Heart left ventricle (tissue), 16 donors: ENCODE data around the gene BRD1. TPM values are rescaled to one million over a fixed set of nuclear protein-coding genes. Genes with fewer than 3 reads are reported as not detected.

Experiments used
- ATAC-seq, 4 donors: fragments of 200-7000 bp; cut with Tn5 transposase; one replicate each; pipeline ENCODE4 v1.9.1; 2020 to 2022; ENCODE audit warnings: moderate library complexity in 4 of 4, mild to moderate bottlenecking in 3 of 4, moderate number of reproducible peaks in 1 of 4
- DNase-seq, 5 donors: peaks; one replicate each; pipeline ENCODE4 v3.0.0-alpha.2; 2020
- H3K27ac ChIP-seq, 12 donors: fragments of 200-600 bp; sonication (generic) in 4 of 12; one replicate each; pipeline versions ENCODE4 v1.5.0 to v1.8.0; 2016 to 2022; ENCODE audit warnings: mild to moderate bottlenecking in 2 of 12
- H3K27me3 ChIP-seq, 9 donors: fragments of 200-600 bp; sonication (generic) in 2 of 9; one replicate each; pipeline versions ENCODE4 v1.5.1 to v1.8.0; 2016 to 2022; ENCODE audit warnings: mild to moderate bottlenecking in 3 of 9
- H3K36me3 ChIP-seq, 9 donors: fragments of 200-600 bp; sonication (generic) in 2 of 9; one replicate each; pipeline versions ENCODE4 v1.5.0 to v1.8.0; 2018 to 2022; ENCODE audit warnings: mild to moderate bottlenecking in 2 of 9
- H3K4me1 ChIP-seq, 12 donors: fragments of 200-600 bp; sonication (generic) in 4 of 12; one replicate each; pipeline versions ENCODE4 v1.5.0 to v1.8.0; 2016 to 2022; ENCODE audit warnings: mild to moderate bottlenecking in 3 of 12
- H3K4me3 ChIP-seq, 12 donors: fragments of 200-600 bp; sonication (generic) in 4 of 12; one replicate each; pipeline versions ENCODE4 v1.5.0 to v1.8.0; 2017 to 2022; ENCODE audit warnings: mild to moderate bottlenecking in 9 of 12, moderate library complexity in 4 of 12
- H3K9me3 ChIP-seq, 12 donors: fragments of 200-600 bp; sonication (generic) in 4 of 12; one replicate each; pipeline versions ENCODE4 v1.5.0 to v1.8.0; 2016 to 2022; ENCODE audit warnings: mild to moderate bottlenecking in 1 of 12
- POLR2A ChIP-seq, 2 donors: fragments of 450-650 bp; IDR thresholded peaks; one replicate each; pipeline ENCODE4 v1.6.1; 2017; ENCODE audit warnings: antibody characterized with exemption in 2 of 2, mild to moderate bottlenecking in 2 of 2, moderate library complexity in 2 of 2
- WGBS, 4 donors: extraction: QIAGEN DNeasy Blood & Tissue Kit in 2 of 4; methylation state at CpG; one replicate each; pipeline versions ENCODE4 v1.1.5 to v1.1.7; 2013 to 2018; 5-methylcytosine and 5-hydroxymethylcytosine counted together
- intact Hi-C, 10 donors: fragments of 100-400 bp; cut with DNase I; formaldehyde crosslinking; loops; one replicate each; pipeline versions ENCODE4 v1.11.1 to v1.14.2; 2022
- polyA plus RNA-seq, 2 donors: library from polyadenylated mRNA; stranded (reverse); fragments of 200-250 nt; gene quantifications; one replicate each; pipeline ENCODE4 v1.2.3, GENCODE V29; 2013
- total RNA-seq, 9 donors: library from RNA; depleted of rRNA in 2 of 9; stranded (reverse); fragments of >200 nt in 2 of 9; fragmentation: NEBNext Ultra II Directional in 3 of 9; extraction: Animal tissue kit (Norgen Biotek cat#: 25700) in 3 of 9; gene quantifications; one replicate each; pipeline versions ENCODE4 v1.1.0 to v1.2.4, GENCODE V29; 2016 to 2023
- TF ChIP-seq, protein P1 (sequence below), 12 donors: fragments of 200-600 bp; sonication (generic) in 4 of 12; IDR thresholded peaks; one replicate each; pipeline versions ENCODE4 v1.5.0 to v1.8.0; 2018 to 2022; ENCODE audit warnings: antibody characterized with exemption in 12 of 12, mild to moderate bottlenecking in 5 of 12
- donor health status: ischemic (EF 13 %, LVEDD 7.1; RV severe dilation, severe dysfunction).
- donor health status: healthy with polysubstance abuse.
- donor health status: DM: no; HTN: yes; CAD: no.
- donor health status: DM: no; HTN: no; CAD: no.
- donor health status: ischemic (EF 25% LVEDD 6.9; RV normal size, moderate dysfunction).
- donor health status: ischemic (EF 25% LVEDD 5.7; RV mildly dilated, moderate dysfunction).
- donor health status: healthy.
- donor health status: DM: yes; HTN: yes; CAD: no.
- donor health status: ischemic (EF 35%, LVEDD 5.7; RV mildly dilated, moderate dysfunction).
- donor health status: nonischemic (EF 11% LVEDD 7.7; RV severe dilation, severe dysfunction).
- donor health status: DM: yes; HTN: yes; CAD: no.
- donor health status: PGD.
- donor health status: ischemic (EF 29% LVEDD 5.4; RV normal size, mild dysfunction).
- donor health status: nonischemic (EF 23%, LVEDD 6.1; RV moderate dilation, normal function).

Gene BRD1
- total and polyA plus RNA-seq, 11 donors: 12.0 to 27.0 (median 17.2) TPM

DNA sequence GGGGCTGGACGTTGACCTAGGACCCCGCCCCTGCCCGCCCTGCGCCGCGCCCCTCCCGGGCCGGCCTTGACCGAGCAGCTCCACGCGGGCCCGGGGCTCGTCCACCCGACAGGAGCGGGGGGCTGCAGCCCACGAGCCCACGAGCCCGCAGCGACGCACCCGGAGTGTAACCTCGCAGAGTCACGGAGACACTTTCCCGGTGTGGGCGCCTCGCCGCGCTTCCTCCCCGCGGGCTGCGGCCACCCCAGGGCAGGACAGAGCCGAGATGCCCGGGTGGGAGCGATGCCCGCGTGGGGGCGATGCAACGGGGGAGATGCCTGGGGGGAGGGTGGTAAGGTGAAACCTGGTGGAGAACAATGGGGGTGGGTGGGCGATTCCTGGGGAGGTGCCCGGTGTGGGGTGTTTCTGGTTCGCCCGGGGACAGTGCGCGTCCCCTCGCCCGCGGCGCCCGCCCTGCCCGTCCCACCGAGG, 21.1 kb upstream of the BRD1 start:
- H3K36me3 ChIP-seq: no peaks in the 10 kb centered on the region
- no peak for TF ChIP-seq POLR2A (IDR thresholded peaks at IDR 0.05)
- TF ChIP-seq, protein P1, sequence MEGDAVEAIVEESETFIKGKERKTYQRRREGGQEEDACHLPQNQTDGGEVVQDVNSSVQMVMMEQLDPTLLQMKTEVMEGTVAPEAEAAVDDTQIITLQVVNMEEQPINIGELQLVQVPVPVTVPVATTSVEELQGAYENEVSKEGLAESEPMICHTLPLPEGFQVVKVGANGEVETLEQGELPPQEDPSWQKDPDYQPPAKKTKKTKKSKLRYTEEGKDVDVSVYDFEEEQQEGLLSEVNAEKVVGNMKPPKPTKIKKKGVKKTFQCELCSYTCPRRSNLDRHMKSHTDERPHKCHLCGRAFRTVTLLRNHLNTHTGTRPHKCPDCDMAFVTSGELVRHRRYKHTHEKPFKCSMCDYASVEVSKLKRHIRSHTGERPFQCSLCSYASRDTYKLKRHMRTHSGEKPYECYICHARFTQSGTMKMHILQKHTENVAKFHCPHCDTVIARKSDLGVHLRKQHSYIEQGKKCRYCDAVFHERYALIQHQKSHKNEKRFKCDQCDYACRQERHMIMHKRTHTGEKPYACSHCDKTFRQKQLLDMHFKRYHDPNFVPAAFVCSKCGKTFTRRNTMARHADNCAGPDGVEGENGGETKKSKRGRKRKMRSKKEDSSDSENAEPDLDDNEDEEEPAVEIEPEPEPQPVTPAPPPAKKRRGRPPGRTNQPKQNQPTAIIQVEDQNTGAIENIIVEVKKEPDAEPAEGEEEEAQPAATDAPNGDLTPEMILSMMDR (IDR thresholded peaks at IDR 0.05): no peak
- peak overlapping the region in 2 of 12 donors; percentile 34 to 67 for H3K27ac ChIP-seq
- no peaks in the 10 kb centered on the region for H3K9me3 ChIP-seq
- WGBS, 4 donors: 0 to 2% (median 1%) methylated on average over 13 to 51 of the region's 51 CpGs
- intact Hi-C loops: no loop called here
- peaks cover 8 to 29% (median 19%) of the 10 kb centered on the region in 12 donors for H3K4me1 ChIP-seq
- peaks cover 23 to 38% (median 27%) of the 10 kb centered on the region in 9 donors for H3K27me3 ChIP-seq
- ATAC-seq (no peak), DNase-seq (peak in 1 of 5 donors; percentile 42)
- peak overlapping the region; percentile 24 to 70 (median 52) for H3K4me3 ChIP-seq

DNA sequence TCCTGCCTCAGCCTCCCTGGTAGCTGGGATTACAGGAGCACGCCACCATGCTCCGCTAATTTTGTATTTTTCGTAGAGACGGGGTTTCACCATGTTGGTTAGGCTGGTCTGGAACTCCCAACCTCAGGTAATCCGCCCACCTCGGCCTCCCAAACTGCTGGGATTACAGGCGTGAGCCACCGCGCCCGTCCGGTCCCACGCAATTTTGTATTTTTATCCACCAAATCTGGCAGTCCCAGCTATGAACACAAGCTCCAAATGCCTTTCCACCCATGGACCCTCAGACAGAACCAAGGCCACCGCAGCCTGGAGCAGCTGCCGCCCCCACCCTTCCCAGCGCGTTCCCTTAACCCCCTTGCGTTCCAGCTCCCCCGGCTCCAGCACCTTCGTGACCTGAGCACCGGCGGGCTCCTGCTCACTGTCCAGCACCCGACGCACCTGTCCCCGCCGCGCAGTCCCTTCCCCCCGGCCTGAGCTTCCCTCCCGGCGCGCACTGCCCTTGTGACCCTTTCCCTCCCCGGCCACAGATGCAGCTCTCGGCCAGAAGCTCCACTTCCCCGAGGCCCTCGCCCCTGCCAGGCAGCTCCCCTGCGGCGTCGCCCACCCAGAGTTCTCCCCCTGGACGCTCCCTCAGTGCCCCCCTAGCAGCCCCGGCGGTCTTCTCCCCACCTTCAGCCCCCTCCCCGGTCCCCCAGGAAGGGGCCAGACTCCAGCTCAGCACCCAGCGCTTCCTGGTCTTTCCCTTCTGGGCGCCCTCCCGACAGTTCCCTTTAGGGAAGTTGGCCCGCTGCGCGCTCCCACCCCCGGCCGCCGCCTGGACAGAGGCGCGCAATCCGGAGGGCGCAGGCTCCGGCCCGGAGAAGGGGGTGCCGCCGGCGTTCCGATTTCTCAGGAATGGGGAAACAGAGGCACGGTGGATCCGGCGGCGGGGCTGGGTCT, 20.3 kb upstream of the BRD1 start:
- peak in 1 of 4 donors; percentile 15 for ATAC-seq

DNA sequence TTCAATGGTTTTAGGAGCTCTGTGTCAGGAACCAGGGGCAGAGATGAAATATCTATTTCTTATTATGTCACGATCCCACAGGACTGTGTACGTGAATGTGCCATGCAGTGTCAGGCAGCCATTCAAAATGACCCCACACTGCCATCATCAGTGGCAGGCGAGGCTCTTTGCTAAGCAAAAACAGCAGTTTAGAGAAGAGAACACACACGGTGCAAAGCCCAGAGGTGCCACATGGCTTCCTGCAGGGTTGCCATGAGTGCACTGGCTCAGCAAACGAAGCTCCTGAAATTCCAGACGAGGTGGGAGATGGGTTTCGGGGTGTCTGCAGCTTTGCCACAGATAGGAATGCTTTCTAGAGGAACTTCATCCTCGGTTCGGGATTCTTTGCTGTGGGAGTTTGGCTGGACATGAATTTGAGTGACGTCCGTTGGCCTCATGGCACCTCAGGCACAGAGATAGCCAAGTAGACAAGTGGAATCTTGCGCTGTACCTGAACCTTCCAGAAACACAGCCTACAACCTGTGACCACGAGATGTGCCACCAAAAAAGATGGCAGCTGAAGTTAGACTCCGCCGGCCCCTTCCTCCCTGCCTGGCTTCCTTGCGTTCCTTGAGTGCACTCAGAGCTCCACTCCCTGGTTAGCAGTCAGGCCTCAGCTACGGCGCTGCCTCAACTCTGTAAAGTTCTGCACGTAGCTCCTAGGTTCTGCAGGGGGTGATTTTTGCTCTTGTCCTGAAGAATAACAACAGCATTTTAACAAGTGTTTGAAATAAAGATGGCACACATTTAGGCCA, 18.2 kb upstream of the BRD1 start:
- Histone ChIP-seq H3K27ac (no peak overlapping the region), H3K4me1 (peaks cover 8 to 21% (median 15%) of the 10 kb centered on the region in 12 donors), H3K36me3 (no peaks in the 10 kb centered on the region), H3K4me3 (no peak overlapping the region), H3K27me3 (peaks cover 23 to 38% (median 27%) of the 10 kb centered on the region in 9 donors), H3K9me3 (no peaks in the 10 kb centered on the region)
- ATAC-seq (no peak), DNase-seq (no peak)
- whole genome bisulfite sequencing, 4 donors: 74 to 85% (median 79%) methylated on average over 19 of the region's 19 CpGs
- intact Hi-C loops: no loop called here
- TF ChIP-seq, protein P1 (IDR thresholded peaks at IDR 0.05): no peak
- no peak for TF ChIP-seq POLR2A (IDR thresholded peaks at IDR 0.05)

More for the DNA sequence above, 20.3 kb upstream of the BRD1 start:
- TF ChIP-seq, protein P1 (IDR thresholded peaks at IDR 0.05): no peak
- TF ChIP-seq POLR2A (IDR thresholded peaks at IDR 0.05): no peak
- Histone ChIP-seq H3K4me3 (peak overlapping the region; percentile 24 to 70 (median 52)), H3K36me3 (no peaks in the 10 kb centered on the region), H3K27me3 (peaks cover 23 to 38% (median 27%) of the 10 kb centered on the region in 9 donors), H3K4me1 (peaks cover 8 to 27% (median 19%) of the 10 kb centered on the region in 12 donors), H3K9me3 (no peaks in the 10 kb centered on the region), H3K27ac (peak overlapping the region in 2 of 12 donors; percentile 34 to 67)
- 18 to 25% (median 21%) methylated on average over 44 to 64 of the region's 64 CpGs for WGBS, 4 donors
- intact Hi-C loops: no loop called here
- DNase-seq: peak in 3 of 5 donors; percentile 23 to 49 (median 45)
